Esophagus muscularis mucosa (tissue), 4 donors: ENCODE measurements around the gene SURF4. TPM values are rescaled to one million over a fixed set of nuclear protein-coding genes. Genes with fewer than 3 reads are reported as not detected.
"Not testable (repeated sequence)": the region's sequence is repeated elsewhere in the genome, so short reads cannot be mapped to it uniquely, and the experiment has no call there.

Experiments
- DNase-seq: peaks from one replicate; pipeline ENCODE4 v3.0.0-alpha.2; 2017; ENCODE audit errors: extremely low spot score
- H3K27ac ChIP-seq, 4 donors: fragments of 200-600 bp; sonication (generic); replicated peaks in 1 of 4; 1 replicate in 3 of 4; 2 replicates in 1 of 4; pipeline ENCODE4 v1.5.1; 2016 to 2019; ENCODE audit warnings: mild to moderate bottlenecking in 1 of 4
- H3K27me3 ChIP-seq, 4 donors: fragments of 200-600 bp; sonication (generic); one replicate each; pipeline versions ENCODE4 v1.5.1 to v1.6.0; 2016 to 2019
- H3K36me3 ChIP-seq, 4 donors: fragments of 200-600 bp; sonication (generic); one replicate each; pipeline ENCODE4 v1.5.1; 2016 to 2019
- H3K4me1 ChIP-seq, 4 donors: fragments of 200-600 bp; sonication (generic); one replicate each; pipeline ENCODE4 v1.5.1; 2016 to 2019
- H3K4me3 ChIP-seq, 4 donors: fragments of 200-600 bp; sonication (generic); 1 replicate in 2 of 4; 2 replicates in 2 of 4; pipeline ENCODE4 v1.5.1; 2016 to 2019; ENCODE audit warnings: mild to moderate bottlenecking in 4 of 4, moderate library complexity in 1 of 4
- H3K9me3 ChIP-seq, 4 donors: fragments of 200-600 bp; sonication (generic); 1 replicate in 3 of 4; 2 replicates in 1 of 4; pipeline ENCODE4 v1.5.1; 2016 to 2019
- CTCF ChIP-seq, 3 experiments: fragments of 200-600 bp in 2 of 3; fragments of 450-650 bp in 1 of 3; sonication (generic) in 2 of 3; IDR thresholded peaks; one replicate each; pipeline ENCODE4 v1.5.1; 2017 to 2019; ENCODE audit warnings: antibody characterized with exemption in 3 of 3, mild to moderate bottlenecking in 2 of 3, moderate library complexity in 1 of 3
- EP300 ChIP-seq: sonication (generic); formaldehyde crosslinking; IDR thresholded peaks from one replicate; pipeline ENCODE4 v1.6.1; 2017; ENCODE audit warnings: antibody characterized with exemption
- POLR2A ChIP-seq: fragments of 450-650 bp; IDR thresholded peaks from one replicate; pipeline ENCODE4 v1.6.1; 2017; ENCODE audit warnings: antibody characterized with exemption, moderate library complexity, mild to moderate bottlenecking, low read depth
- POLR2AphosphoS5 ChIP-seq, 2 donors: sonication (generic); formaldehyde crosslinking; IDR thresholded peaks; one replicate each; pipeline ENCODE4 v1.6.1; 2017; ENCODE audit warnings: antibody characterized with exemption in 2 of 2
- WGBS: methylation state at CpG from one replicate; pipeline ENCODE4 v1.1.5; 2018; 5-methylcytosine and 5-hydroxymethylcytosine counted together
- intact Hi-C: fragments of 100-400 bp; cut with DNase I; formaldehyde crosslinking; loops from one replicate; pipeline ENCODE4 v1.15.1; 2023
- total RNA-seq, 4 donors: library from RNA; depleted of rRNA; stranded (reverse); fragments of >200 nt; gene quantifications; one replicate each; pipeline versions ENCODE4 v1.1.0 to v1.2.1, GENCODE V29; 2016

Gene SURF4
- total RNA-seq, 4 donors from 2014 or later = 83.9 to 139 (median 127) TPM

GRCh38 chr9:133340256-133340655 lies 35.6 kb downstream of the SURF4 start:
- peaks cover 32 to 70% (median 60%) of the 10 kb centered on the region in 4 donors for H3K36me3 ChIP-seq
- TF ChIP-seq POLR2A = no peak
- TF ChIP-seq POLR2AphosphoS5 (IDR thresholded peaks at IDR 0.05) = no peak
- H3K27ac ChIP-seq = no peak overlapping the region
- no peaks in the 10 kb centered on the region for H3K27me3 ChIP-seq
- intact Hi-C loops = no loop called here
- no peak for DNase-seq
- no peak overlapping the region for H3K4me3 ChIP-seq
- no peaks in the 10 kb centered on the region for H3K9me3 ChIP-seq
- WGBS = 46% methylated on average over 2 of the region's 3 CpGs
- H3K4me1 ChIP-seq = peaks cover 8 to 28% (median 27%) of the 10 kb centered on the region in 4 donors

- intact Hi-C loops = loop anchor here (10.0 kb wide), 1 partner anchor 235 kb away; no protein-coding TSS in a partner anchor
Observed at GRCh38 chr9:133339641-133340040, 36.2 kb downstream of the SURF4 start.

GRCh38 chr9:133335924-133336811 lies 39.7 kb downstream of the SURF4 start, which contains the start of gene SURF6:
SURF6 (minus strand) TSS chr9:133336188; CDS start chr9:133336132, 56 bp downstream.
- peak; percentile 97 for DNase-seq
- Histone ChIP-seq H3K36me3 (peaks cover 42 to 65% (median 53%) of the 10 kb centered on the region in 4 donors), H3K4me3 (peak within 1 kb of the TSS; percentile 82 to 90 (median 86)), H3K27me3 (no peaks in the 10 kb centered on the region), H3K9me3 (no peaks in the 10 kb centered on the region), H3K27ac (peak within 1 kb of the TSS; percentile 70 to 82 (median 74)), H3K4me1 (peaks cover 19 to 41% (median 34%) of the 10 kb centered on the region in 4 donors)
- WGBS = 10% methylated on average over 22 of the region's 70 CpGs
- intact Hi-C loops = loop anchor here (10.0 kb wide), 1 partner anchor 231 kb away; no protein-coding TSS in a partner anchor
- no peak for TF ChIP-seq POLR2A
- TF ChIP-seq CTCF (IDR thresholded peaks at IDR 0.05) = peak in 2 of 3 experiments; percentile 11 to 36
- TF ChIP-seq POLR2AphosphoS5 (IDR thresholded peaks at IDR 0.05) = peak; percentile 82 to 98
- no peak for TF ChIP-seq EP300

More at GRCh38 chr9:133339641-133340040, 36.2 kb downstream of the SURF4 start:
- no peak for TF ChIP-seq CTCF (IDR thresholded peaks at IDR 0.05)
- TF ChIP-seq POLR2A = no peak
- TF ChIP-seq POLR2AphosphoS5 (IDR thresholded peaks at IDR 0.05) = no peak
- no peak for TF ChIP-seq EP300
- Histone ChIP-seq H3K27me3 (no peaks in the 10 kb centered on the region), H3K9me3 (no peaks in the 10 kb centered on the region), H3K4me1 (peaks cover 14 to 34% (median 30%) of the 10 kb centered on the region in 4 donors), H3K4me3 (no peak overlapping the region), H3K36me3 (peaks cover 32 to 65% (median 54%) of the 10 kb centered on the region in 4 donors), H3K27ac (peak overlapping the region in 1 of 4 donors; percentile 27)
- DNase-seq = no peak
- 72% methylated on average over 5 of the region's 5 CpGs for WGBS

GRCh38 chr9:133334888-133335287 lies 41.0 kb downstream of the SURF4 start:
- Histone ChIP-seq H3K4me3 (peak overlapping the region; percentile 82 to 90 (median 86)), H3K36me3 (peaks cover 41 to 65% (median 50%) of the 10 kb centered on the region in 4 donors), H3K4me1 (peaks cover 19 to 41% (median 34%) of the 10 kb centered on the region in 4 donors)
- H3K27ac ChIP-seq, H3K27me3 ChIP-seq, H3K9me3 ChIP-seq, DNase-seq: not testable (repeated sequence)
- WGBS = 74% methylated on average over 11 of the region's 11 CpGs
- intact Hi-C loops = loop anchor here (5.0 to 10.0 kb wide), 2 partner anchors 148 to 230 kb away; no protein-coding TSS in a partner anchor

GRCh38 chr9:133334161-133334560 lies 41.7 kb downstream of the SURF4 start:
- Histone ChIP-seq H3K27ac (no peak overlapping the region), H3K27me3 (no peaks in the 10 kb centered on the region), H3K4me3 (no peak overlapping the region), H3K9me3 (no peaks in the 10 kb centered on the region), H3K36me3 (peaks cover 37 to 58% (median 46%) of the 10 kb centered on the region in 4 donors), H3K4me1 (peaks cover 19 to 37% (median 30%) of the 10 kb centered on the region in 4 donors)
- intact Hi-C loops = loop anchor here (5.0 to 10.0 kb wide), 2 partner anchors 147 to 229 kb away; no protein-coding TSS in a partner anchor
- WGBS = 94% methylated on average over 6 of the region's 6 CpGs
- no peak for DNase-seq
- TF ChIP-seq POLR2A = no peak
- TF ChIP-seq CTCF (IDR thresholded peaks at IDR 0.05) = no peak
- TF ChIP-seq POLR2AphosphoS5 (IDR thresholded peaks at IDR 0.05) = no peak
- TF ChIP-seq EP300 = no peak
